Fibroblast of upper back skin (primary cell): Measurements from ENCODE around the gene NR1H2.
"Not testable (repeated sequence)": the region's sequence is repeated elsewhere in the genome, so short reads cannot be mapped to it uniquely, and the experiment has no call there.

Experiments used
- DNase-seq: peaks from one replicate; pipeline ENCODE4 v3.0.0-alpha.2; 2013

The NR1H2 gene

GRCh38 chr19:50376166-50377050 lies at the start of gene NR1H2:
NR1H2 (plus strand) TSS chr19:50376457; CDS start chr19:50377606, 1,149 bp downstream.
- DNase-seq: peak; percentile 98

DNA sequence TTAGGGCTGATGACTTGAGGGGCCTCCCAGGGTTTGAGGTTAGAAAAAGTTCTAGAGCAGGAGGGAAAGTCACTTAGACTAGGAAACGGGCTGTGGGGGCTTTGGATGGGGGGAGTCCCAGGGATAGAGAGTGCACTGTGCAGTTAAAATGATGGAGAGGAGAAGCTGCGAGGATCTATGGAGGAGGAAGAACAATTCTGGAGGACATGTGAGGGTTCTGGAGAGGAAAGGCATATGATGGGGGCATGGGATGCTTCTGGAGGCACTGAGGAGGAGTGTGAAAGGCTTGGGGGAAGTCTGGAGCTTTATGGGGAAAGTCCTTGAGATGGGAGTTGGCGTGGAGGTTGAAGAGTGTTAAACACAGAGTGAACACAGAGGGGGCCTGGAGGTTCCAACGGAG lies 49.2 kb upstream of the NR1H2 start:
- DNase-seq: no peak

GRCh38 chr19:50327461-50328223 lies 48.6 kb upstream of the NR1H2 start:
- no peak for DNase-seq

- no peak for DNase-seq
These were observed 47.9 kb upstream of the NR1H2 start for GRCh38 chr19:50328224-50328872.

DNA sequence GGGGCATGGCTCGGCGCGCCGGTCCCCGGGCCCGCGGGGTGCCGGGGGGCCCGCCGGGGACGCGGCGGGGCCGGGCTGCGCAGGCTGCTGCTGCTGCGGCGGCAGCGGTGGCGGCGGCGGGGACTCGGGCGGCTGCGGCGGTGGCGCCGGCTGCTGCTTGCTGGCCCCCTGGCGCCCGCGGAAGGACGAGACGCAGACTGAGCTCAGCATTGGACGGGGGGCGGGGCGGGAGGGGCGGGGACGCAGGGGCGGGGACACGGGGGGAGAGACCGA lies 47.4 kb upstream of the NR1H2 start:
- no peak for DNase-seq

- peak; percentile 88 for DNase-seq
These were observed 46.9 kb upstream of the NR1H2 start, which contains the start of gene KCNC3 for GRCh38 chr19:50329146-50329925. KCNC3 (minus strand) TSS chr19:50329377; CDS start chr19:50329082, 295 bp downstream.

DNA sequence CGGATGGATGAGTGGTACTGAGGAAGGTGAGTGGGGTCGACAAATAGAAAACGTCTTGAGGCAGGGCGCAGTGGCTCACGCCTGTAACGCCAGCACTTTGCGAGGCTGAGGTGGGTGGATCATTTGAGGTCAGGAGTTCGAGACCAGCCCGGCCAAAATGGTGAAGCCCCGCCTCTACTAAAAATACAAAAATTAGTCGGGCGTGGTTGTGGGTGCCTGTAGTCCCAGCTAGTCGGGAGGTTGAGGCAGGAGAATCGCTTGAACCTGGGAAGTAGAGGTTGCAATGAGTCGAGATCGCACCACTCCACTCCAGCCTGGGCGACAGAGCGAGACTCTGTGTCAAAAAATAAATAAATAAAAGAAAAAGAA lies 46.3 kb upstream of the NR1H2 start:
- DNase-seq: not testable (repeated sequence)

DNA sequence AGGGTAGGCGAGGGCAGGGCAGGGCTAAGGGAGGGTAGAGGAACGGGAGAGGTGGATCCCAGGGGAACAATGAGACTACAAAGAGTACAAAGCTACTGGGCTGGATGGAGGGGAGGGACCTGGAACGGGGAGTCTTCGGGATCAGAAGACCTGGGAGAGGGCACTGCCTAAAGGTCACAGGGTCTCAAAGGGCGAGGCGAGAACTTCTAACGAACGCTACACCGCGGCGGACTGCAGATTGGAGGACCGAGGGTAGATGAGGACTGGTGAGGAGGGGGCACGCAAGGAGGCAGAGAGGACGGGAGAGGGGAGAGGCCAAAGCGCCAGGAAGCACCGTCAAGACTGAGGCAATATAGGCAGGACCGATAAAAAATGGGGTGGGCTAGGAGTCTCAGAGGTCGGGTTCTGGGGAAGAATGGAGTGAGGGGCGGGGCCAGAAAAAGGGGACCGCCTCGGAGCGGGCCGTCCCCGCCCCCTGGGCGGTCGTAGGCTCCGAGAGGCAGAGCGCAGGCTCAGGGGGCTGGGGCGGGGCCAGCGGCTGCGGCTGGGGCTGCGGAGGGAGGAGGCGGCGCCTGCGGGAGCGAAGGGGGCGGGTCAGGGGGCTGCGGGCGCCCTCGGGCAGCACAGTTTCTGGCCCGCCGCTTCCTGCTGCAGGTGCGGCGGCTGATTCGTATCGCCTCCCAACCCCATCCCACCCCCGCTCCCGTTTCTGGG lies 45.7 kb upstream of the NR1H2 start:
- peak; percentile 4 for DNase-seq

GRCh38 chr19:50331221-50331993 lies 44.9 kb upstream of the NR1H2 start:
- DNase-seq: no peak

- DNase-seq: no peak
These were observed 44.3 kb upstream of the NR1H2 start for GRCh38 chr19:50331994-50332243.

DNA sequence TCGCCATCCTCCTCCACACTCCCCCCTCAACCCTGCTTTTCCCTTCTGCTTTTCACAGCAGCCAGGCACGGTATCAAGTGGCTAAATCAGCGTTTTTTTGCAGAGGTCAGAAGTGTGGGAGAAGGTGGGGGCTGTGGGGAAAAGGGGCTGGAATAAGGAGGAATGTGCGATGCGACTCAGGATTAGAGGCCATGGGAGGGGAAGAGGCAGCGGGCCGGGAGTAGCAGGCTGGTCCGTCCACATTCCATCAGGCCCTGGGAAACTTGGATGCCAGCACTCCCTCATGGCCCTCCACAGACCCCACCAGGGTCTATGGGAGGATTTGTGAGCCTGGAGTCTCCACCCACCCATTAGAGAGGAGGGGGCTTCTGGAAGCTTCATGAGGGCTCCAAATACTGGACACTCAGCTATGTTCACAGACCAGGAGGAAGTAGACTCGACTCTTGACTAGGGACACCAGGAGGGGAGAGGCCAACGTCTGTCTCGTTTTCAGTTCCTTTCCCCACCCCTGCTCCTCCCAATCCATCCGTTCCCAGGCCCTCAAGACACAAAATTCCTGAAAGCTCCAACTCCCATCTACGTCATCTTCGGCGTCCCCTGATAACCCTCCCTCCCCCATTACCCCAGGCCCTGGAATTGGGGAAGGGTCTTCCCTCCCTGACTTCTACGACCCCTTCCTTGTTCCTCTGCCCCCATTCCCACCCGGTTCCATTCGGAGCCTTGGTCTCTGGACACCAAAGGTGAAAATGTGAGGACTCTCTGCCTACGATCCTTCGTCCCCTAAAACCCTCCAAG lies 43.8 kb upstream of the NR1H2 start:
- no peak for DNase-seq

DNA sequence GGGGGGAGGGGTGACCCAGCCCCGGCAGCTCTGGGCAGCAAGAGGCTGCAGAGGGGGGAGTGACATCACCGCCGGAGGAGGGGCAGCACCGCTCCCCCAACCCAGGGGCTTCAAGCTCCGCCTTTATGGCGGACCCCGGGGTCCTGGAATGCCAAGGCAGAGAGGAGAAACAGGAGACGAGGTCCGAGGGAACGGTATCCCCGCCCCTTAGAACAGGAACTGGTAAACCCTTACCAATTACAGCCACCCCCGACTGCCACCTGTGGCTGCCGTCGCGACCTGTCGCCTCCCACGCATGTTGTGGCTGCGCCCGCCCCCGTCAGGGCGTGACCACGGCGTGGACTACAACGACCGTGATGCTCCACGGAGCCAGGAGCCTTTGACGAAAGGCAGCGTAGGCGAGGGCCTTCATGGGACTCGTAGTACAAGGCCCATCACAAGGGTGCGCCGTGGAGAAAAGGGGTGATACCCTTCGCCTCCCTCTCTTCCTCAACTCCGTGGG lies 43.0 kb upstream of the NR1H2 start:
- peak; percentile 77 for DNase-seq

GRCh38 chr19:50333737-50334617 lies 42.3 kb upstream of the NR1H2 start:
- peak; percentile 52 for DNase-seq

DNA sequence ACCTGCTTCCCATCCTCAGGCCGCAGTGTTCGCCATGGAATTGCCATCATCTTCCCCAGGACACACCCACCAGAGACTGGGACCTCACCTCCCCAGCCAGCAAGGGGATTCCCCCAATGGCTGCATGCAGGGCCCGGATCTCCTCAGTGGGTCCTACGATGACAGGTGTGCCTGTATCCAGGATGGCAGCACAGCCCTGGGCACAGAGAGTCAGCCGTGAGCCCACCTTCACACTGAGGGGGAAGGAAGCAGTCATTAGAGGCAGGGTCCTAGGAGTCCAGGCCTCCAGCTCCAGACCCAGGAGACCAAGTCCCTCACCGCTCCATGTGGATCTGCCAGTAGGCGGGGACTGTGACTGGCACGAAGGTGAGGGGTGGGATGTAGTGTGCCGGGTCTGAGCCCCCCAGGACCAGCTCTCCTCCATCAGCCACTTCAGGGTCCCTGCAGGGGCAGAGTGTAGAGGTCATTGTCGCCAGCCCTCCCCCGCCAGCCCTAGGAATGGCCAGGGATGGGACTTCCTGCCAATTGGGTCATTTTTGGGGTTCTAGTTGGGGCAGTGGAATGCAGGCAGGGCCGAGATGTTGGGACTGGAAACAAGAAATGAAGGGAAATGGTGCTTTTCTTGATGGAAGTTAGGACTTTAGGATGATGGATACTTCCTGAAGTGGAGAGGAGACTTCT lies 41.4 kb upstream of the NR1H2 start:
- DNase-seq: no peak

DNA sequence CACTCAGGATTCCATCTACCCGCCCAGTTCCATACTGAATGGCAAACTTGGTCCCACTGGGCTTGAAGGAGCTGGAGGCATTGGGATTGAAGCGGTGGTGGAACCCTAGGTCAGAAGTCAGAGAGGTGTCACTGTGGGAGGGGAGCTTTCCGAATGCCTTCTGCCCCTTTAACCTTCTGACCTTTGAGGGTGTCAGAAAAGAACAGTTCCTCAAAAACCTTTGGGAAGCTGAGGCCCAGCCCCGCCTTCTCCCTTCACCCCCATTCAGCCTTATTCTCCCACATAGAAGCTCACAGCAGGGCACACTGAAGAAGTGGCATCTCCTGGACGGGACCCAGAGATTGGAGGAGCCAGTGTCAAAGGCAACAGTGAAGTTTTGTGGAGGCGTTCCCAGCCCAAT lies 39.2 kb upstream of the NR1H2 start:
- not testable (repeated sequence) for DNase-seq

DNA sequence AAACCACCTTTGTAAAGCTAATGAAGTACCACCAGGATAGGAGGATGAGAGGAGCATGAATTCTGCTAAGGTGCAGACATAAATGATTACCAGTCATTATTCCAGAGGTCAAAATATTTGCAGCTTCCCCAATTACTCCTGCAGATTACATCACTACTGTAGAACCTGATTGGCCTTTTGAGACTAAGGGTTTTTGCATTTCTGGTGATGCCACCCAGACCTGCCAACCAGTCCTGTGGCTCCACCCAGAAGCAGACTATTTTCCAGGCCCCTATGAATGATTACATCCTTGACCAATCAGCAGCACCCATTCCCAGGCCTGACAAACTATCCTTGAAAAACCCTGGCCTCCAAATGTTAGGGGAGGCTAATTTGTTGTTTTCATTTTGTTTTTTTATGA lies 35.9 kb upstream of the NR1H2 start:
- DNase-seq: no peak

GRCh38 chr19:50341091-50341564 lies 35.1 kb upstream of the NR1H2 start:
- DNase-seq: no peak

- DNase-seq: no peak
These were observed 31.5 kb upstream of the NR1H2 start for GRCh38 chr19:50344661-50345318.
